GM19193 (cell line): ENCODE data around the gene HCK.

Experiments
- POLR2A ChIP-seq: IDR thresholded peaks from 4 replicates; pipeline ENCODE4 v1.6.1; 2011; ENCODE audit not compliant: insufficient read depth, insufficient read length; ENCODE audit errors: extremely low read depth

The HCK gene

DNA sequence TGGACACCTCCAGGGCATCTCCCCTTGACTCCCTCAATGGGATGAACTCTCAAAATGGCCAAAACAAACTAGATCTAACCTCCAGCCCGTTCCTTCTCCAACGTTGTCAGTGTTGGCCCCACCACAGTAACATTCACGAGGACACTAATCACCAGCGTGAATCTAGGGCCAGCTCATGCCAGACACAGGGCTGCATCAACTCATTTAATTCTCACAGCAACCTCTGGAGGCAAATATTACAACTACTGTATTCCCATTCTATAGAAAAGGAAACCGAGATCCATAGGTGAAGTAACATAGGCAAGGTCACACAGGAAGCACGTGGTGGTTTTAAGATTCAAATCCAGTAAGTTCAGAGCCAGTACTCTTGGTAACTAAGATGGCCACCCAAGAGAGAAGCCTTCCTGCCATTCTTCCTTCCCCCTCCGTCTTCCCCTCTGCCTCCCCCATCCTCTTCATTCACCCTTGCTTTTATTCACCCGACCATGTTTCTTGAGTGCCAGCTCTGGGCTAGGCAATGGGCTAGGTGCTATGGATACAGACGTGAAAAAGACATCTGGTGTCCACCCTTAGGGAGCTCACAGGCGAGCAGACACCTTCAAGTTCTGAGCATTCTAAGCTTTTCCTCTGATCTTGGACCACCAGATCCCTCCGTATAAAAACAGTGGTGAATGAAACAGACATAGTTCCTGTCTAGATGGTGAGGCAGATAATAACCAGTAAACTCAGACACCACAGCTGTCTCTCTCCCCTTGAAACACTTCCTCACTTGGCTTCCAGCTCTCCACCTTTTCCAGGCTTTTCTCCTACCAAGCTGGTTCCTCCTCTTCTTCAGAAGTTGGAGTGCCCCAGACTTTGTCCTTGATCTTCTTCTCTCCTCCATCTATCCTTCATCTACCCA lies 32.2 kb upstream of the HCK start:
- no peak for TF ChIP-seq POLR2A

DNA sequence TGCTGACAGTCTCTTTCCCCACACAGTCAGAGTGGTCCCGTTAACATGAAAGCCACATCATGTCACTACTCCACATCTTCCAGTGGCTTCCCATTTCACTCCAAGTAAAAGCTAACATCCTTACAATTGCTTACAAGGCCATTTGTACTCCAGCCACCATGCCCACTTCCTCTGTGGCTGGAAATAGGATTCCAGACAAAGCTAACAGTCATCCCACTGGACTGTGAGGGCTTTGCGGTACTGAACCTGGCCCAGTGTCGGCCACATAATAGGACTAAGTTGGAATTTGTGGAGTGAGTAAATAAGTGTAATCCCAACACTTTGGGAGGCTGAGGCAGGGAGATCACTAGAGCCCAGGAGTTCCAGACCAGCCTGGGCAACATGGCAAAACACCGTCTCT lies 31.0 kb upstream of the HCK start:
- TF ChIP-seq POLR2A, result no peak

DNA sequence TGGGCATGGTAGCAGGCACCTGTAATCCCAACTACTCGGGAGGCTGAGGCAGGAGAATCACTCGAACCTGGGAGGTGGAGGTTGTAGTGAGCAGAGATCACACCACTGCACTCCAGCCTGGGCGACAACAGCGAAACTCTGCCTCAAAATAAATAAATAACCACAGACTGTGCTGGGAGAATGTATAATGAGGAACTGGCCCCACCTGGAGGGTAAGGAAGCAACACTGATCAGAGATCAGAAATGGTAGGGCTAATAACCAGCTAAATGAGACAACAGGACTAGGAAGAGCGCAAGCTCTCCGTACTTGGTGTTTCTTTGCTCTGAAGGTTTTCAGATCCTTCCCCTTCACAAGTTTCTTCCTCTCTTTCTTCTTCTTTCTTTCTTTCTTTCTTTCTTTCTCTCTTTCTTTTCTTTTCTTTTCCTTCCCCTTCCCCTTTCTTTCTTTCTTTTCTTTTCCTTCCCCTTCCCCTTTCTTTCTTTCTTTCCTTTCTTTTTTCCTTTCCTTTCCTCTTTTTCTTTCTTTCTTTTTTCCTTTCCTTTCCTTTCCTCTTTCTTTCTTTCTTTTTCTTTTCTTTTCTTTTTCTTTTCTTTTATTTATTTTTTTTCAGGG lies 27.3 kb upstream of the HCK start:
- no peak for TF ChIP-seq POLR2A

GRCh38 chr20:32027643-32028042 lies 24.4 kb upstream of the HCK start:
- TF ChIP-seq POLR2A, result no peak

- no peak for TF ChIP-seq POLR2A
These were observed 23.2 kb upstream of the HCK start for GRCh38 chr20:32028647-32029372.

DNA sequence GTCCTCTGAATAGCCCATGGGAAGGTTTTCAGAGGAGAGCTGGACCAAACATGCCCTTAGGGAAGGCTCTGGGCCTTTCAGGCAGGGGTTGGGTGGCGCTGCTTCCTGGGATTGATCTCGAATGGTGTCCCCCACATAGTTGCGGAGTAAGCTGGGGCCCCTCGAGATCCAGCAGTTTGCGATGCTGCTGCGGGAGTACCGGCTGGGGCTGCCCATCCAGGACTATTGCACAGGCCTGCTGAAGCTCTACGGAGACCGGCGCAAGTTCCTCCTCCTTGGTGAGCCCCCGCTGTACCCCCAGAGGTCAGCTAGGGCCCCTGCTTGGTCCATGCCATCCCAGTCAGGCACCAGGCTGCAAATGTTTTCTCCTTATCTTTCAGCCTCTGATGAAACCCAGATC lies 22.5 kb upstream of the HCK start:
- TF ChIP-seq POLR2A, result no peak

DNA sequence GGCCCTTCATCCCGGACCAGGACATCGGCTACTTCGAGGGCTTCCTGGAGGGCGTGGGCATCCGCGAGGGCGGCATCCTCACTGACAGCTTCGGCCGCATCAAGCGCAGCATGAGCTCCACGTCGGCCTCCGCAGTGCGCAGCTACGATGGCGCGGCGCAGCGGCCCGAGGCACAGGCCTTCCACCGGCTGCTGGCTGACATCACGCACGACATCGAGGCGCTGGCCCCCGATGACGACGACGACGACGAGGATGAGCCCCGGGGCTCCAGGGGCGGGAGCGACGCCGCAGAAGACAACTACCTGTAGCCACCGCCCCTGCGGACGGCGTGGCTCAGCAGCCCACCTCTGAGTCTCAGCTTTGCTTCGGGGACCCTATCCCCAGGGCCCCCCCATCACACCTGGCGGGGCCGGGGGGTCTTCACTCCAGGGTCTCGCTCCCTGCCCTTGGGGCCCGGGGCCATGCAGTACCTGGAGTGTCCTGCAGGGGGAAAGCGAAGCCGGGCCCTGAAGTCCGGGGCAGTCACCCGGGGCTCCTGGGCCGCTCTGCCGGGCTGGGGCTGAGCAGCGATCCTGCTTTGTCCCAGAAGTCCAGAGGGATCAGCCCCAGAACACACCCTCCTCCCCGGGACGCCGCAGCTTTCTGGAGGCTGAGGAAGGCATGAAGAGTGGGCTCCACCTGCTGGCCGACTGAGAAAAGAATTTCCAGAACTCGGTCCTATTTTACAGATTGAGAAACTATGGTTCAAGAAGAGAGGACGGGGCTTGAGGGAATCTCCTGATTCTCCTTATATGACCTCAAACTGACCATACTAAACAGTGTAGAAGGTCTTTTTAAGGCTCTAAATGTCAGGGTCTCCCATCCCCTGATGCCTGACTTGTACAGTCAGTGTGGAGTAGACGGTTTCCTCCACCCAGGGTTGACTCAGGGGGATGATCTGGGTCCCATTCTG lies 20.8 kb upstream of the HCK start:
- no peak for TF ChIP-seq POLR2A

GRCh38 chr20:32033316-32033715 lies 18.7 kb upstream of the HCK start:
- TF ChIP-seq POLR2A, result no peak

DNA sequence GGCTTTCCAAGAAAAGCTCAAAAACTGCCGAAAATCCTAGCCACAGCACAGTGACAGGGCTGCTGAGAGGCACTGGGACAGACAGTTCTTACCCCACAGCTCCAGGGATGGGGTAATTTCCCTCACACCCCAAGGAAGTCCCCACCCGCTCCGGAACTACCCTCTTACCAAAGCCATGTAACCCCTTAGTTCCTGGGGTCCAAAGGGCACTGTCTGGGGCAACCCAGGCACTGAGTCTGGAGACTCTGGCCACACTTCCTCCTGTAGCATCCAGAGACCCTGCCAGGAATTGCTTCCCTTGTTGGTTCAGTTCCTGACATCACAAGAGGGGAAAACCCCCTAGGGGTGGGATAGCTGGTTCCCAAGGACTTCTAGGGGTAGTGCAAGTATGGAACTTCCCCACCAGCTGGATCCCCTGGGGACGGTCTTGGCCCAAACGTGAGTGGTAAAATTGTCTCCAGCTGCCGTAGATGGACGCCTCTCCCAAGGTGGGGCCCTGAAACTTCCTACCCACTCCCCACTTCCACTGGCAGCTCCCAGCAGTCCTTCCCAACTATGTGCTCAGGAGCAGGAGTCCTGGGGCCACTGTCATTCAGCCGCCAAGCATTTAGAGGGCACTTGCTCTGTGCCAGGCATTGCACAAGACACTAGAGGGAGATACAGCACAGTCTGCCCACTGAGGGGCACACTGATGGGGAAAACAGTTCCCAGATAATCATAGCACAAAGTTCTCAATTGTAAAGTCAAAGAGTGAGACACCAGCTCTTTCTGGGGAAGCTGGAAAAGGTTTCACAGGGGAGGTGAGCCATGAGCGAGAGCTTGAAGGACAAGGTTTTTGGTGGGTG lies 17.2 kb upstream of the HCK start:
- no peak for TF ChIP-seq POLR2A

GRCh38 chr20:32035426-32035779 lies 16.6 kb upstream of the HCK start:
- no peak for TF ChIP-seq POLR2A

DNA sequence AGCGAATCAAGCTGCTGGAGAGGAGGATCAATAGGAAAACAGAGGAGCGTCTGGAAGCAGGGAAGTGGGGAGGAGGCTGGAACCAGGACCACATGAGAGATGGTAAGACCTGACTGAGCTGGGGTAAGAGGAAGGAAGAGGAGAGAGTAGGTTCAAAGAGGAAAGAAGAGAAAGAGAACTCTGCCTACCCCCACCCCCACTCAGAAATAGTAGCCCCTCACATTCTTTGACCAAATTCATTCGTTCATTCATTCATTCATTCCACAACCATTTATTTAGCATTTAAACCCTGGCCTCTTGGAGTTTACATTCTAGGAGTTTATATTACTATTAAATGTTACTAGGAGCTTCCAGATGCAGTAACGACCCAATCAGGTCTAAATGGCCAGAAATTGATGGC lies 15.8 kb upstream of the HCK start:
- no peak for TF ChIP-seq POLR2A

DNA sequence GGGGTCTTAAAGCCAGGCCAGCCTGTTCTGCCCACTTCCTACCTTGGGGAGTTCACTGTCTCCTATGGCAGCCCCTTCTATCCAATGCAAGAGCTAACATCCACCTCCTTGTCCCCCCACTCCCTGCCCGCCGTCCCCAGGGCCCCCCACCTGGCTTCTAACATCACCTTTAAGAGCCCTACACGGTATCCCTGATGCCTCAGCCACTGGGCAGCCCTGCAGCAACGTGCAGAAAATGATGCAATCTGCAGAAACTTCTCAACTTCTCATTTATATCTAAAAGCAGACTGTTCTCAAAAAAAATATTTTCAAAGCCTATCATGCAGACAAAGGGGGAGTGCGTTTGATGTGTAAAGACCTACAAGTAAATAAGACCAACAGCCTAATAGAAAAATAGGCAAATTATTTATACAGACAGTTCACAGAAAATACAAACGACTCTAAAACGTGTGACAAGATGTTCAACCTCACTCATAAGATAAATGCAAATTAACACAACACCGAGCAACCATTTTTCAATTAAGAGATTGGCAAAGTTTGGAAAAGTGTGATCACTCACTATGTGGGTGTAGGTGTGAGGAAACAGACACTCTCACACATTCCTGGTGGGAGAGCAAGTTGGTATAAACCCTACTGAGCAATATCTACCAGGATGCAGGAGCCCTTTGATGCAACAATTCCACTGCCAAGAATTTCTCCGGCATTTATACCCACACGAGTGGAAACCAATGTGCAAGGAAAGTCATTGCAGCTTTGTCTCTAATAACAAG lies 15.1 kb upstream of the HCK start:
- TF ChIP-seq POLR2A, result no peak

- no peak for TF ChIP-seq POLR2A
These were observed 14.1 kb upstream of the HCK start for GRCh38 chr20:32037929-32038328.
